Memory B cell (primary cell): ENCODE measurements around the gene NFIA.
"Not testable (repeated sequence)": the region's sequence is repeated elsewhere in the genome, so short reads cannot be mapped to it uniquely, and the experiment has no call there.

Source experiments
- ATAC-seq: fragments of 150-1000 bp; cut with Tn5 transposase; 2 replicates; pipeline ENCODE4 v1.10.0; 2021; ENCODE audit warnings: low read depth, mild to moderate bottlenecking, moderate library complexity
- DNase-seq, 2 donors: peaks; one replicate each; pipeline ENCODE4 v3.0.0; 2022; ENCODE audit warnings: low spot score in 2 of 2
- H3K27ac Mint-ChIP-seq: one replicate; pipeline ENCODE4 v1.8.0; 2022; ENCODE audit warnings: mild to moderate bottlenecking, moderate library complexity, mixed read lengths
- H3K27me3 Mint-ChIP-seq: one replicate; pipeline ENCODE4 v1.8.0; 2022; ENCODE audit warnings: mixed read lengths
- H3K36me3 Mint-ChIP-seq: one replicate; pipeline ENCODE4 v1.8.0; 2022; ENCODE audit warnings: mild to moderate bottlenecking, mixed read lengths
- H3K4me1 Mint-ChIP-seq: one replicate; pipeline ENCODE4 v1.8.0; 2022; ENCODE audit warnings: mixed read lengths
- H3K4me3 Mint-ChIP-seq: one replicate; pipeline ENCODE4 v1.8.0; 2022; ENCODE audit warnings: mild to moderate bottlenecking, moderate library complexity, mixed read lengths
- H3K9me3 Mint-ChIP-seq: one replicate; pipeline ENCODE4 v1.8.0; 2022; ENCODE audit warnings: mixed read lengths

NFIA gene

DNA sequence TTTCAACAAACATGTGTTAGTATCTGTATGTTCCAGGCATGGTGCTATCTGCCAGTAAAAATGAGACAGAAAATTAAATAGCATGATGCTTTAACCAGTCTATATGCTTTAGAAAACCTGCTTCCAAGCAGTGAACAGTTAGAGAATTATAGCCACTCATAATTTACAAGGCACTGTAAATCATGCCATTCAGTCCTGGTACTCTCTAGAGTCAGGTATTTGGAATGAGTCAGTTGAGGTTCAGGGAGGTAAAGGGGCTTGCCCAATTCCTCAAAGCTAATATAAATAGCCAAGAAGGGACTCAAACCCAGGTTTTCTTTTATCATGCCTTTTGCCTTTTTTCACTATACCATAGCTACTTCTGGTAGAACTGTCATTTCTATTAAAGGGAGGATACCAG is 184.4 kb downstream of the NFIA start:
- Mint-ChIP-seq H3K4me3 (no peak overlapping the region), H3K4me1 (peaks cover 9% of the 10 kb centered on the region), H3K9me3 (no peaks in the 10 kb centered on the region), H3K27me3 (peaks cover 2% of the 10 kb centered on the region), H3K27ac (no peak overlapping the region), H3K36me3 (no peaks in the 10 kb centered on the region)
- DNase-seq (no peak), ATAC-seq (no peak)

DNA sequence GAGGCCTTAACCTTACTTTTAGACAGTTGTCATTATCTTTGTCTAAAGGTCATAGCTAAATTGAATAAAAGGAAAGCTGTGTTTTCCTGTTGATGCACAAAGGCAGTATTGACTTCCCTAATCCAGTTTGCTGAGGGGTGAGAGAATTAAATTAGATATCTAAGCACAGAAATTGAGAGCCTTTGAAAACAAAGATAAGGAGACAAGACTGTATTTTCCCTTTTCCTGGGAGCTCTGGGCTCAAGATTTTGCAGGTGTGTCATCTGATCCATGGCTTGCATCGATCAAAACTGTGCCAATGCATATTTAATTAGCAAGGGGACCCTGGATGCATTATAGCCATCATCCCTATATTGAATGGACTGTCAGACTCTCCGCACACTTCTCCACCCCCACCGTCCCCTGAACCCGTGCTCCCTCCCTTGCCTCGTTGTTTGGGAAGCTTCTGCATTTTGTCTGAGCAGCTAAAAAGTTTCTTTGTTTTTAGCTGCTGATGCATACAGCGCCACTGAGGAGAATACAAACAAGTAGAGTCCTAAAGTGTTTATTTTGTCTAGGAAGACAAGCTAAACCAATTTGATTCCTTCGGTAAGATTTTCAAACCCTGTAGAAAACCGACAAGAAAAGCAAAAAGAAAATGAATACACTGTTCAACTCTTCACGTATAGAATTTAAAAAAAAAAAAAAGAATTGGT is 186.3 kb downstream of the NFIA start:
- DNase-seq (no peak), ATAC-seq (no peak)
- Mint-ChIP-seq H3K4me1 (peaks cover 9% of the 10 kb centered on the region), H3K27ac (no peak overlapping the region), H3K36me3 (no peaks in the 10 kb centered on the region), H3K9me3 (no peaks in the 10 kb centered on the region), H3K27me3 (peaks cover 4% of the 10 kb centered on the region), H3K4me3 (no peak overlapping the region)

DNA sequence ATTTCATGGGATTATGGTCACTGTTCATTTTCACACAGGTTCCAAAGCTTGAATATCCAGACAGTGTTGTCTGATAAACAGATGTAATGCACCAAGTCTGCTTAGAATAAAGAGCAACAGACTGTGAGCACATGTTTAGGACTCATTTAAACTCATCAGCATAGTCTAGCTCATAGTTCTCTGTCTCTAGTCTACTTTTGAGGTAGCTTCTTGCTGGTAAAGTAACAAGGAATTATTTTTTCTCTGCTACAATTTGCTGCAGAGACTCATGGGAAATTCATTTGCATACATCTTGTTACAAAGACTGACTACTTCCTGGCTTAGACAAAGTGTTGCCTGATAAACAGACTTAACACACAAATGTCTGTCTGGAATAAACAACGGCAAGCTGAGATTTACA is 187.2 kb downstream of the NFIA start:
- no peaks in the 10 kb centered on the region for H3K36me3 Mint-ChIP-seq
- H3K27ac Mint-ChIP-seq = no peak overlapping the region
- DNase-seq = no peak
- peaks cover 4% of the 10 kb centered on the region for H3K27me3 Mint-ChIP-seq
- no peaks in the 10 kb centered on the region for H3K9me3 Mint-ChIP-seq
- peaks cover 9% of the 10 kb centered on the region for H3K4me1 Mint-ChIP-seq
- no peak overlapping the region for H3K4me3 Mint-ChIP-seq
- no peak for ATAC-seq

DNA sequence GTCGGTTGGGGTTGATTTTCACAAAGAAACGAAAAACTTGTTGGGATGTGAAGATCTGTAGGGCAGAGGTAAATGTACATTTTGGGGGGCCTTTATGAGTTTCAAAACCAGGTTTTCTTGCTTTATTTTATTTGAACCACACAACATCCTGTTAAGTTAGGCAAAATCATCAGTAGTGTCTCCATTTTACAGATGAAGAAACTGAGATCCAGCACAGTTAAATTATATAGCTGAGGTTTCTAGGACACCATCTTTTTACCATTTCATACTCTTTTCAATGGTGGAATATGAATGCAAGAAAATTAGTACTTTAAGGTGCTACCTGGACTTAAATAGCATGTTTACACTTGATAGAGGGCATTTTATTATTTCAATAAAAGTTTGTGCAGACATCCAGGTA is 187.7 kb downstream of the NFIA start:
- no peaks in the 10 kb centered on the region for H3K36me3 Mint-ChIP-seq
- H3K4me3 Mint-ChIP-seq = no peak overlapping the region
- peaks cover 2% of the 10 kb centered on the region for H3K27me3 Mint-ChIP-seq
- no peak overlapping the region for H3K27ac Mint-ChIP-seq
- DNase-seq = no peak
- H3K9me3 Mint-ChIP-seq = no peaks in the 10 kb centered on the region
- no peak for ATAC-seq
- H3K4me1 Mint-ChIP-seq = peaks cover 9% of the 10 kb centered on the region

DNA sequence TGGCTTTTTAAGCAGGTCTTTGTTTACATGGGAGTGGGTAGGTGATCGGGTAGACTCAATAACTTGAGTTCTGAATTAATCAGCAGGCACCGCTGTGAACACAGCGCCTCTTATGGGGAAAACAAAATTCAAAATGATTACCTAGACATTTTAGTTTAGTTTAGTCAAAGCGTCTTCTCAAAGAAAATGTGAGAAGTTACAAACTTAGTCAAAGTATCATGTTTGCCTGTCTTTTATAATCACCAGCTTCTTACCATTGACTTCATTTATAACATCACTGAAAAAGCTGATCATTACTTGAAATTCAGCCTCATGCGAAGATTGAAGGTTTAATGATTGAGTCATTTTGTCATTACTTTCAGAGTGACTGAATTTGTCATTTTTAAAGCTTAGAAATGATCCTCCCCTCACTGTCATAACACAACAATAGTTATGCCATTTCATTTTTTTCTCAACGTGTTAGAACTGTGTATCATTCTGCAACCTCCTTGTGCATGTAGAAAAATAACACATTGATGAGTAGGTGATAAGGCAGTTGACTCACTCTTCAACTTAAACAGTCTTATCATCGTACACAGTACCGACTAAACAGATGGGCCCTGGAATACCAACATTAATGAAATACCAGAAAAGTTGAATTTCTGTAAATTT is 188.5 kb downstream of the NFIA start:
- peaks cover 9% of the 10 kb centered on the region for H3K4me1 Mint-ChIP-seq
- H3K27ac Mint-ChIP-seq = no peak overlapping the region
- DNase-seq (no peak), ATAC-seq (no peak)
- no peak overlapping the region for H3K4me3 Mint-ChIP-seq
- no peaks in the 10 kb centered on the region for H3K9me3 Mint-ChIP-seq
- no peaks in the 10 kb centered on the region for H3K36me3 Mint-ChIP-seq
- H3K27me3 Mint-ChIP-seq = peaks cover 2% of the 10 kb centered on the region

DNA sequence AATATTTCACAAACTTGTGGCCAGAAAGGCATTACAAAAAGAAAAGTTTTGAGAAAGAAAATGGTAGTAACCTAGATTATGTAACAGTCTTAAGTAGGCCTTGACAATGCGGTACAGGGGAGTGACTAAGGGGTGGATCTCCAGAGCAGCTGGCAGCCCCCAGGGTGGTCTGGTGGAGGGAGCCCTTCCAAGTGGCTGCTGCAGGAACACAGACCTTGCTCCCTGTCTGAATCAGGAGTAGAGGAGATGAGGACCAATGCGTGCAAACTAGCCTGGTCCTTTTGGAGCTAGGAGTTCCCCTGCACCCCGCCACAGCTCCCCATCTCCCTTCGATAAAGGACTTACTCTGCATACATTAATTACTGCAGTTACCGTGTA is 189.0 kb downstream of the NFIA start:
- H3K27ac Mint-ChIP-seq = no peak overlapping the region
- H3K4me3 Mint-ChIP-seq = no peak overlapping the region
- no peaks in the 10 kb centered on the region for H3K36me3 Mint-ChIP-seq
- H3K4me1 Mint-ChIP-seq = peaks cover 9% of the 10 kb centered on the region
- H3K27me3 Mint-ChIP-seq = peaks cover 2% of the 10 kb centered on the region
- H3K9me3 Mint-ChIP-seq = no peaks in the 10 kb centered on the region
- ATAC-seq (no peak), DNase-seq (no peak)

DNA sequence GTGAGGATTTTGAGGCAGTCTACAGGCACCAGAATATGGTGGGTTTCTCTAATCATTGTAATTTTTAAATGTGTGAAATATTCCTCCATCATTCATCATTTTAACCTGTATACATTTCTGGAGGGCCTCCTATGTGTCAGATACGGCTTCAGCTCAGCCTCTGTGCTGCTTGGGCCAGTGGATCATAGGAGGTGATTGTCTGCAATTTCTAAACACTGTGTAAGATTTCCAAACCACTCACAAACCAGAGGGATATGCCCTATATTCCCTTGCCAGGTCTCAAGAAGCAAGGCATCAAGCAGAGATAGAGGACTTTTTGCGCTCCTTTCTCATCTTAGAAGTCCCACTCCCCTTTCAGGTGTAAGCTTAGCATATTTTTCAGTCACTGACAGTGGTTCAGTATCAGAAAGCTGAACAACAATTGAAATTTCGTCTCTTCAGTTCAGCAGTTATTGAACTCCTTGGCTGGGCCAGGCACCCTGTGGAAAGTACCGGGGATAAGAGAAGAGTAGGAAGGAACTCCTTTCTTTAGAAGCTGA is 190.9 kb downstream of the NFIA start:
- no peak for ATAC-seq
- H3K4me1 Mint-ChIP-seq = peaks cover 9% of the 10 kb centered on the region
- no peaks in the 10 kb centered on the region for H3K9me3 Mint-ChIP-seq
- peaks cover 2% of the 10 kb centered on the region for H3K27me3 Mint-ChIP-seq
- H3K27ac Mint-ChIP-seq = no peak overlapping the region
- no peak overlapping the region for H3K4me3 Mint-ChIP-seq
- DNase-seq = no peak
- H3K36me3 Mint-ChIP-seq = no peaks in the 10 kb centered on the region

DNA sequence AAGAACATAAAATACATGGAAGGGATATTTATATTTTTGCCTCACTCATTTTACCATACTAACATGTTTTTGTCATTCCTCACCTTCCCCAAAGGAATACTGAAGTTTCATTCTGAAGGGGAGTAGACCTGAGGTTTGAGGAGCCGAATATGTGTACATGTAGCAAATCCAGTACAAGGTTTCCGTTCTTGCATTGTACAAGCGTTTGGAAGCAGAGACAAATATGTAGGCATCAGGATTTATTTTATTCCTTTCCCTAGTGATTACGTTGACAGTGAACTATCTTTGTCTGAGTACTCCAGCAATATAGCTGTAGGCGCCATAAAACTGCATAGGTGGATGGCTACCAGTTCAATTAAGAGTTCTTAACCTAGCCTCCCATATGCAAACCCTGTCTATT is 191.5 kb downstream of the NFIA start:
- peaks cover 2% of the 10 kb centered on the region for H3K27me3 Mint-ChIP-seq
- H3K27ac Mint-ChIP-seq = no peak overlapping the region
- H3K9me3 Mint-ChIP-seq = no peaks in the 10 kb centered on the region
- no peaks in the 10 kb centered on the region for H3K36me3 Mint-ChIP-seq
- no peak for DNase-seq
- peaks cover 9% of the 10 kb centered on the region for H3K4me1 Mint-ChIP-seq
- ATAC-seq = no peak
- H3K4me3 Mint-ChIP-seq = no peak overlapping the region

DNA sequence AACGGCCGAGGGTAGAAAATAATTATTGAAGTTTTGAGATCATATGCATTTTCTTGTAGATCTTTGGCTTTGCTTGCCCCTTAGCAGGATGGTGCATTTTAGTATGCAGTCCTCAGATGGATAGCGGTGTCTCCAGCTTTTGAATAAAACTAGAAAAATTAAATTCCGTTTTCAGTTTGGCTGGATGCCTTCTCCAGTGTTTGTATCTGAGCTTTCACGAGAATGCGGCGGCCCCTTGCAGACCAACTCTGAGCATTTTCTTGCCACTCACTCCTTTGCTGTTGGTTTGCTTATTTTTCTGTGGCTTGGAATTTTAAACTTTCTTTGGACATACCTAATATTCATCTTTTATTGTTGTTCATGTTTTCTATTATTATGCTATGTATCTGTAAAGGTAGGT is 192.6 kb downstream of the NFIA start:
- H3K27me3 Mint-ChIP-seq = peaks cover 2% of the 10 kb centered on the region
- DNase-seq = no peak

DNA sequence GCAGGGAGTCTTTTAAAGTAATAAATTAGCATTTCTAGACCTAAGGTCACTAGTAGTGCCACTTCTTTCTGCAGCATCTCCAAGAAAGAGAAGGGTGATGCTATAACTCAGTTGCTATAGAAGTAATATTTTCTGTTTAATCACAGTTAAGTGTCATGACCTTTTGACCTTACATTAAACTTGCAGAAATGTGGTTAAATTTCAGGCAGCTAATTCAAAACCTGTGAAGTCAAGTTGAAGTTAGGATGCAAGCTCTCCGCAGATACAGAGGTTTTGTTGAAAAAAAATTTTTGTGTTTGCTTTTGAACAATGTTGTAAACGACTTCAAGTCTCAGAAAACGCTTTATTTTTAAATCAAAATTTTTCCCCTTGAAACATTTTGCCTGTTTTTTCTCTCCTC is 193.9 kb downstream of the NFIA start:
- Mint-ChIP-seq H3K27me3 (peaks cover 2% of the 10 kb centered on the region), H3K27ac (no peak overlapping the region), H3K9me3 (no peaks in the 10 kb centered on the region), H3K4me1 (no peaks in the 10 kb centered on the region), H3K4me3 (no peak overlapping the region), H3K36me3 (no peaks in the 10 kb centered on the region)
- DNase-seq = no peak
- no peak for ATAC-seq

More for the DNA sequence above, 192.6 kb downstream of the NFIA start:
- Mint-ChIP-seq H3K36me3 (no peaks in the 10 kb centered on the region), H3K27ac (no peak overlapping the region), H3K9me3 (no peaks in the 10 kb centered on the region), H3K4me3 (no peak overlapping the region), H3K4me1 (peaks cover 2% of the 10 kb centered on the region)
- no peak for ATAC-seq

DNA sequence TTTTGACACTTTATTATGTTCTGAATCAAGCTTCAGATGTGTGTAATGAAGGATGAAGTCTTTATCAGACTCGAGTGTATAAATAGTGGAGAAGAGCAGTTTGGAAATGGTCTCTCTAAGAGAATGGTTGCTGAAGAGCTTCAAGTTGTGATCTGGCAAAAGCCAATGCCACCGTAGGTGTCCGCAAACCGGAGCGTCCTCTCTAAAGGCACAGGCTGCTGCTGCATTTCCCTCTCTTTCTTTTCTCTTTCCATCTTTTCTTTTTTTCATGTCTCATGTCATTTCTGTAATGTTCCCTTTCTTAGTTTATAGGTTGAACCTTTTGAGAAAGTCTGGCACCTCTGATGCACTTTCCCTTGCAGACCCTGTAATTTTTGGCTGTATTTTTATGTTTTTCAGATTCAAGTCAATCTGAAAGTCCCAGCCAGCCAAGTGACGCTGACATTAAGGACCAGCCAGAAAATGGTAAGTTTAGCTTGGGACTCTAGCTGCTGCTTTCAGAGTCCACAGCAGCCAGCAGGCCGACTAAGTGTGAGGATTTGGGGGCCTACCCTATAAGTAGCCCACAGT is 194.8 kb downstream of the NFIA start:
- Mint-ChIP-seq H3K4me1 (no peaks in the 10 kb centered on the region), H3K36me3 (no peaks in the 10 kb centered on the region), H3K4me3 (no peak overlapping the region), H3K27ac (no peak overlapping the region), H3K9me3 (no peaks in the 10 kb centered on the region), H3K27me3 (peaks cover 2% of the 10 kb centered on the region)
- no peak for ATAC-seq
- no peak for DNase-seq

DNA sequence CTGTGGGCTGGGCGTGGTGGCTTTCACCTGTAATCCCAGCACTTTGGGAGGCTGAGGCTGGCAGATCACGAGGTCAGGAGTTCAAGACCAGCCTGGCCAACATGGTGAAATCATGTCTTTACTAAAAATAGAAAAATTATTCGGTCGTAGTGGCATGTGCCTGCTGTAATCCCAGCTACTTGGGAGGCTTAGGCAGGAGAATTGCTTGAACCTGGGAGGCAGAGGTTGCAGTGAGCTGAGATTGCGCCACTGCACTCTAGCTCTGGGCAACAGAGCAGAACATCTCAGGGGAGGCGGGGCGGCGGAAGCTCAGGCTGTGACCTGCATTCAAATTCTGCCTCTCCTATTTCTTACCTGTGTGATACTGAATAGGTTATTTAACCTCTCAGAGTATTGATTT is 196.1 kb downstream of the NFIA start:
- not testable (repeated sequence) for ATAC-seq, H3K4me1 Mint-ChIP-seq, DNase-seq, H3K27me3 Mint-ChIP-seq, H3K36me3 Mint-ChIP-seq, H3K9me3 Mint-ChIP-seq, H3K4me3 Mint-ChIP-seq, H3K27ac Mint-ChIP-seq

DNA sequence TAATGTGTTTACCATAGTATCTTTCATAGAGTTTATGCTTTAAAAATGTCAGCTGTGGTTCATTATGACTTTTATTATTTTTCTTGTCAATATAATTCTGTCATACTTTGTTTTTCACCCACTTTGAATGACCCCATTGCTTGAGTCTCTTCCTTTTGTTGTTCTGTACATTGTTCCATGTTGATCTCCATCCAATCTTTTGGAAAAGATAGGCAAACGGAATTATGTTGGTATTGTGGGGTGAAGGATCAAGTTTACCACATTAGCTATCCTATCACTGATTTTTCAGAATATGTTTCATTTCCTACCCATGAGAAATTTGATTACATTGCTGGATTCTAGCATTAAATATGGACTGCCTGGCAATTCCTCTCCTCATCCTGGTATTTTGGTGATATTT is 196.6 kb downstream of the NFIA start:
- H3K27me3 Mint-ChIP-seq = no peaks in the 10 kb centered on the region
- no peak for ATAC-seq
- no peaks in the 10 kb centered on the region for H3K4me1 Mint-ChIP-seq
- no peaks in the 10 kb centered on the region for H3K36me3 Mint-ChIP-seq
- no peak overlapping the region for H3K27ac Mint-ChIP-seq
- H3K4me3 Mint-ChIP-seq = no peak overlapping the region
- no peak for DNase-seq
- no peaks in the 10 kb centered on the region for H3K9me3 Mint-ChIP-seq

DNA sequence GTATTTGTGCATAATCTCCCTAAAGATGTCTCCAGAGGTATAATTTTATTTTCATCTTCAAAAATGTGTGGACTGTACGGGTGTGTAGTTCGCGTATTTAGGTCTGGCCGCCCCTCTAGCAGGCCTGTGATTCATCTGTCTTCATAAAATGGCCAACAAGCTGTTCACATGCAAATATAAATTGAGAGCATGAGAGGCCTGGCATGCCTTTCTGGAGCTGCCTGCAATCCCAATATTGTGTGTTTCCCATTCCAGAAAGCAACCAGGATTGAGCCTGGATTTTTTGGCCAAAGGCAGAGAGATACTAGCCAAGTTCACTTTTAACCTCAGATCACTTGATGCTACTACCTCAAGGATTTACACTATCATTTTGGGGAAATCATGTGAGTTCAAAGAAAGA is 197.2 kb downstream of the NFIA start:
- Mint-ChIP-seq H3K4me3 (no peak overlapping the region), H3K27me3 (peaks cover under 1% of the 10 kb centered on the region), H3K27ac (no peak overlapping the region), H3K4me1 (no peaks in the 10 kb centered on the region), H3K36me3 (no peaks in the 10 kb centered on the region), H3K9me3 (no peaks in the 10 kb centered on the region)
- DNase-seq (no peak), ATAC-seq (no peak)
